SU-DHL-6 (cell line): ENCODE results near the gene SEMA4A.
"Not testable (repeated sequence)": the region's sequence is repeated elsewhere in the genome, so short reads cannot be mapped to it uniquely, and the experiment has no call there.

Experiments used
- EZH2phosphoT487 ChIP-seq: fragments of 200-600 bp; sonication (generic), shearing (Covaris generic); conservative IDR thresholded peaks from 2 replicates; pipeline ENCODE4 v1.6.1; 2018; ENCODE audit warnings: mild to moderate bottlenecking, antibody characterized with exemption, low read length, moderate library complexity, mixed read lengths
- TF ChIP-seq, protein P1 (sequence below): fragments of 200-600 bp; sonication (generic); IDR thresholded peaks from one replicate; pipeline ENCODE4 v1.5.1; 2017; ENCODE audit warnings: antibody characterized with exemption, mild to moderate bottlenecking, low read length, moderate library complexity; ENCODE audit not compliant: insufficient read depth, poor library complexity, severe bottlenecking

DNA sequence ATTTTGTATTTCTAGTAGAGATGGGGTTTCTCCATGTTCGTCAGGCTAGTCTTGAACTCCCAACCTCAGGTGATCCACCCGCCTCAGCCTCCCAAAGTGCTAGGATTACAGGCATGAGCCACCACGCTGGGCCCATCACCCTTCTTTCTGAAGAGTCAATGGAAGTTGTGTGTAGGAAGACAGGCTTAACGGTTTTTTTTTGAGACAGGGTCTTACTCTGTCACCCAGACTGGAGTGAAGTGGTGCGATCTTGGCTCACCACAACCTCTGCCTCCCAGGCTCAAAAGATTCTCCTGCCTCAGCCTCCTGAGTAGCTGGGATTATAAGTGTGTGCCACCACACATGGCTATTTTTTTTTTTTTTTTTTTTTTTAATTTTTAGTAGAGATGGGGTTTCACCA, 36.7 kb upstream of the SEMA4A start:
- TF ChIP-seq, protein P1, sequence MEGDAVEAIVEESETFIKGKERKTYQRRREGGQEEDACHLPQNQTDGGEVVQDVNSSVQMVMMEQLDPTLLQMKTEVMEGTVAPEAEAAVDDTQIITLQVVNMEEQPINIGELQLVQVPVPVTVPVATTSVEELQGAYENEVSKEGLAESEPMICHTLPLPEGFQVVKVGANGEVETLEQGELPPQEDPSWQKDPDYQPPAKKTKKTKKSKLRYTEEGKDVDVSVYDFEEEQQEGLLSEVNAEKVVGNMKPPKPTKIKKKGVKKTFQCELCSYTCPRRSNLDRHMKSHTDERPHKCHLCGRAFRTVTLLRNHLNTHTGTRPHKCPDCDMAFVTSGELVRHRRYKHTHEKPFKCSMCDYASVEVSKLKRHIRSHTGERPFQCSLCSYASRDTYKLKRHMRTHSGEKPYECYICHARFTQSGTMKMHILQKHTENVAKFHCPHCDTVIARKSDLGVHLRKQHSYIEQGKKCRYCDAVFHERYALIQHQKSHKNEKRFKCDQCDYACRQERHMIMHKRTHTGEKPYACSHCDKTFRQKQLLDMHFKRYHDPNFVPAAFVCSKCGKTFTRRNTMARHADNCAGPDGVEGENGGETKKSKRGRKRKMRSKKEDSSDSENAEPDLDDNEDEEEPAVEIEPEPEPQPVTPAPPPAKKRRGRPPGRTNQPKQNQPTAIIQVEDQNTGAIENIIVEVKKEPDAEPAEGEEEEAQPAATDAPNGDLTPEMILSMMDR = not testable (repeated sequence)
- not testable (repeated sequence) for TF ChIP-seq EZH2phosphoT487
